ENCODE data around the gene NUDT16L1.

- TF ChIP-seq CTCF (IDR thresholded peaks at IDR 0.05) (no peak), POLR2A (IDR thresholded peaks at IDR 0.05) (no peak)
These were observed 29.9 kb downstream of the NUDT16L1 start for GRCh38 chr16:4723071-4723767.

All from uterus (tissue), 2 donors.